Measurements from ENCODE around the gene PDXDC1.
"Not testable (repeated sequence)": the region's sequence is repeated elsewhere in the genome, so short reads cannot be mapped to it uniquely, and the experiment has no call there.

Gene PDXDC1

GRCh38 chr16:15166177-15166576 is 191.4 kb downstream of the PDXDC1 start:
- not testable (repeated sequence) for DNase-seq

- DNase-seq: not testable (repeated sequence)
Measured at GRCh38 chr16:15168303-15168702, 193.5 kb downstream of the PDXDC1 start.

- not testable (repeated sequence) for DNase-seq
Measured at GRCh38 chr16:15168953-15169652, 194.3 kb downstream of the PDXDC1 start.

- DNase-seq: not testable (repeated sequence)
Measured at GRCh38 chr16:15179909-15180308, 205.1 kb downstream of the PDXDC1 start.

GRCh38 chr16:15180946-15181345 is 206.1 kb downstream of the PDXDC1 start:
- not testable (repeated sequence) for DNase-seq

- DNase-seq: not testable (repeated sequence)
Measured at GRCh38 chr16:15184000-15184399, 209.2 kb downstream of the PDXDC1 start.

All from CD4-positive, alpha-beta T cell treated with Interleukin-4 for 1 hour (primary cell).